ENCODE measurements around the gene IFI27. TPM values are rescaled to one million over a fixed set of nuclear protein-coding genes. Genes with fewer than 3 reads are reported as not detected.
"Not testable (repeated sequence)": the region's sequence is repeated elsewhere in the genome, so short reads cannot be mapped to it uniquely, and the experiment has no call there.

Gene IFI27
- total RNA-seq, 4 donors from 2014 or later, result 61.2 to 247 (median 175) TPM

DNA sequence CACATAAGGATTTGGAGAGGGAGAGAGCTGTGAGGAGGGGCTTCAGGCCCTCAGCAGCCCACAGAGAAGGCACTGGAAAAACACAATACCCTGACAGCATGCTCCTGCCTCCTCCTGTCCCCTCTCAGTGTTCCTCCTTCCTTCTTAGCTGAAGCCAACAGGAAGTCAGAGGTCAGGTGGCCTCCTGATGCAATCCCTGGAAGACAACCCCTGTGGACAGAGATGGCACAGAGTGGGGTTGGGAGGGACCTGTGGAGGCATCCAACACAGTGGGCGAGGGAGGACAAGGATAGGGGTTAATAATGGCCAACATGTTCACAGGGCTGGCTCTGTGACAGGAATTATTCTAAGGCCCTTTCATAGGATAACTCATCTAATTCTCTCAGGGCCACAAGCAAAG, 34.2 kb downstream of the IFI27 start:
- H3K27me3 ChIP-seq, result no peaks in the 10 kb centered on the region
- H3K27ac ChIP-seq, result no peak overlapping the region
- H3K9me3 ChIP-seq, result no peaks in the 10 kb centered on the region
- WGBS, 2 donors (ENCODE audit: low coverage in 1 of 2), result 50% methylated on average over 1 of the region's 1 CpG; no CpG with 5 or more reads in 1 of the 2 donors
- H3K4me3 ChIP-seq, result no peak overlapping the region
- H3K36me3 ChIP-seq, result no peaks in the 10 kb centered on the region
- ATAC-seq, result no peak
- H3K4me1 ChIP-seq, result no peaks in the 10 kb centered on the region
- TF ChIP-seq, protein P1, sequence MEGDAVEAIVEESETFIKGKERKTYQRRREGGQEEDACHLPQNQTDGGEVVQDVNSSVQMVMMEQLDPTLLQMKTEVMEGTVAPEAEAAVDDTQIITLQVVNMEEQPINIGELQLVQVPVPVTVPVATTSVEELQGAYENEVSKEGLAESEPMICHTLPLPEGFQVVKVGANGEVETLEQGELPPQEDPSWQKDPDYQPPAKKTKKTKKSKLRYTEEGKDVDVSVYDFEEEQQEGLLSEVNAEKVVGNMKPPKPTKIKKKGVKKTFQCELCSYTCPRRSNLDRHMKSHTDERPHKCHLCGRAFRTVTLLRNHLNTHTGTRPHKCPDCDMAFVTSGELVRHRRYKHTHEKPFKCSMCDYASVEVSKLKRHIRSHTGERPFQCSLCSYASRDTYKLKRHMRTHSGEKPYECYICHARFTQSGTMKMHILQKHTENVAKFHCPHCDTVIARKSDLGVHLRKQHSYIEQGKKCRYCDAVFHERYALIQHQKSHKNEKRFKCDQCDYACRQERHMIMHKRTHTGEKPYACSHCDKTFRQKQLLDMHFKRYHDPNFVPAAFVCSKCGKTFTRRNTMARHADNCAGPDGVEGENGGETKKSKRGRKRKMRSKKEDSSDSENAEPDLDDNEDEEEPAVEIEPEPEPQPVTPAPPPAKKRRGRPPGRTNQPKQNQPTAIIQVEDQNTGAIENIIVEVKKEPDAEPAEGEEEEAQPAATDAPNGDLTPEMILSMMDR (IDR thresholded peaks at IDR 0.05), result no peak
- TF ChIP-seq POLR2AphosphoS5 (IDR thresholded peaks at IDR 0.05), result no peak
- TF ChIP-seq POLR2A (IDR thresholded peaks at IDR 0.05), result no peak
- TF ChIP-seq EP300 (IDR thresholded peaks at IDR 0.05), result no peak

DNA sequence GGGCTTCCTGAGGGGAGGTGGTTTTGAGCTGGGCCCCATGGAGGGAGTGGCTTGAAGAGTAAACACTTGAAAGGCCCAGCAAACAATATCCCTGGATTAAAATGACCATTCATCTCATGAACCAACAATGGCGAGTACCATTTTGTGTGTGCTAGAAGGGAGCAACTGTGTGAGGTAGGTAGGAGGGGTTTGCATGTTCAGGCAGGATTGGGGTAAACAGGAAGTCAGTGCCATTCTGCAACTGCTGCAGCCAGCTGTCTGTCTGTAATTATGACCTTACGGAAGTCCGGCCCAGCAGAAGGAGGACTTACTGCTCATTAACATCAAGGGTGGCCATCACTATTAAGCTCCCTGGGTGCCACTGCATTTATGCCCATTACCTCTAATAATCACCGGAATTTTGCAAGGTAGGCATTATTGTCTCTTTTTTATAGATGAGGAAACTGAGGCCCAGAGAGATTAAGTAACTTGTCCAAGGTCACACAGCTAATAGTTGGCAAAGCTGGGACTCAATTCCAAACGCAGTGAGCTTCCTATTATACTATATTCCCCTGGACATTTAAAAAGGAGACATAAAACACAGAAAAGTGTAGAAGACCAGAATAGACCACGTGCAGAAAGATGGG, 35.5 kb downstream of the IFI27 start:
- no peak for TF ChIP-seq POLR2AphosphoS5 (IDR thresholded peaks at IDR 0.05)
- no peak for TF ChIP-seq POLR2A (IDR thresholded peaks at IDR 0.05)
- TF ChIP-seq, protein P1 (IDR thresholded peaks at IDR 0.05), result no peak
- no peak for TF ChIP-seq EP300 (IDR thresholded peaks at IDR 0.05)
- Histone ChIP-seq H3K4me1 (no peaks in the 10 kb centered on the region), H3K4me3 (no peak overlapping the region), H3K27ac (no peak overlapping the region), H3K27me3 (peaks cover 1% of the 10 kb centered on the region), H3K36me3 (no peaks in the 10 kb centered on the region), H3K9me3 (no peaks in the 10 kb centered on the region)
- ATAC-seq, result no peak
- 53 to 82% methylated on average over 4 of the region's 6 CpGs for WGBS, 2 donors (ENCODE audit: low coverage in 1 of 2)

DNA sequence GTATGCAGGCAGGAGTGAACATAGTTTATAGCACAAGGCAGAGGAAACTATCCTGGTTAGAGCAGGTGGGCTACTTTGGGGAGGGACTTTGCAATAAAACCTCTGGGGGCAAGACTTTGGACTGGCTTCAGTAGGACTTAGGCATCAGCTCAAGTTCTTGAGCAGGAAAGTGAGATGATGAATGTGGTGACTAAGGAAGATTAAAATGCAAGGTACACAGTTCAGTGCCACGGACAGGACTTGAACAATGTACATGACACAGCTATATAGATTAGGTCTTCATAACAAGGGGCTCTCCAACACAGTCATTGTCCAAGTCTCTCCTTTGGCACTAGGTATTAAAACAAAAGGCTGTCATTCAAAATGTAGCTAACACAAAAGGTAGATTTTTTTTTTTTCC, 42.1 kb downstream of the IFI27 start:
- 63 to 91% methylated on average over 1 of the region's 1 CpG for WGBS, 2 donors (ENCODE audit: low coverage in 1 of 2)
- ATAC-seq, result no peak
- no peak for TF ChIP-seq POLR2A (IDR thresholded peaks at IDR 0.05)
- TF ChIP-seq EP300 (IDR thresholded peaks at IDR 0.05), result no peak
- TF ChIP-seq, protein P1 (IDR thresholded peaks at IDR 0.05), result no peak
- TF ChIP-seq POLR2AphosphoS5 (IDR thresholded peaks at IDR 0.05), result no peak
- H3K4me1 ChIP-seq, result no peaks in the 10 kb centered on the region
- H3K36me3 ChIP-seq, result no peaks in the 10 kb centered on the region
- no peaks in the 10 kb centered on the region for H3K9me3 ChIP-seq
- H3K27ac ChIP-seq, result no peak overlapping the region
- H3K27me3 ChIP-seq, result peaks cover 11% of the 10 kb centered on the region
- no peak overlapping the region for H3K4me3 ChIP-seq

DNA sequence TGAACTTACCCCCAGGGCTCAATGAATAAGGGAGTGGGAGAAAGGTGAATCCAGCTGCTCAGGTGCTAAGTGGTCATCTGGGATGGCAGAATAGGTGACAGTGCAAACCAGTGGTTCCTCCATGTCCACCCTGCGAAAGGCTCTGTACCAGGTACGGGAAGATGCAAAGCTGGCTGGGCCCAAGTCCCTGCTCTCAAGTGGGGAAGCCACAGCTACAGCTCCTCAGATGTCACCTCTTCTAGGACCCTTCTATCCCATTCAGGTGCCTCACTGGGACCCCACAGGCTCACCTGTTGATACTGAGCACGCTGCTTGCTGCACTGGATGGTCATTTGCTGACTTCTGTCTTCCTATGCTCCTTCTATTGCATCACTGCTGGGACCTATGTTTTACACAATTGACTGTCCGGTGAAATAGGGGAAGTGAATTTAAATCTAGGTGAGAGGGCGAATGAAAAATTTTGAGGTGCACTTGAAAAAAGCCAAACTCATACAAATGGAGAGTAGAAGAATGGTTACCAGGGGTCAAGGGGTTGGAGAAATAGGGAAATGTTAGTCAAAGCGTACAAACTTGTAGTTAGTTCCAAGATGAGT, 43.3 kb downstream of the IFI27 start:
- peaks cover 11% of the 10 kb centered on the region for H3K27me3 ChIP-seq
- H3K36me3 ChIP-seq, result no peaks in the 10 kb centered on the region
- 87 to 100% methylated on average over 2 to 5 of the region's 6 CpGs for WGBS, 2 donors (ENCODE audit: low coverage in 1 of 2)
- no peaks in the 10 kb centered on the region for H3K9me3 ChIP-seq
- TF ChIP-seq POLR2A (IDR thresholded peaks at IDR 0.05), result no peak
- no peak for TF ChIP-seq POLR2AphosphoS5 (IDR thresholded peaks at IDR 0.05)
- TF ChIP-seq, protein P1 (IDR thresholded peaks at IDR 0.05), result no peak
- TF ChIP-seq EP300 (IDR thresholded peaks at IDR 0.05), result no peak
- H3K4me3 ChIP-seq, result no peak overlapping the region
- no peak for ATAC-seq
- H3K27ac ChIP-seq, result no peak overlapping the region
- H3K4me1 ChIP-seq, result no peaks in the 10 kb centered on the region

DNA sequence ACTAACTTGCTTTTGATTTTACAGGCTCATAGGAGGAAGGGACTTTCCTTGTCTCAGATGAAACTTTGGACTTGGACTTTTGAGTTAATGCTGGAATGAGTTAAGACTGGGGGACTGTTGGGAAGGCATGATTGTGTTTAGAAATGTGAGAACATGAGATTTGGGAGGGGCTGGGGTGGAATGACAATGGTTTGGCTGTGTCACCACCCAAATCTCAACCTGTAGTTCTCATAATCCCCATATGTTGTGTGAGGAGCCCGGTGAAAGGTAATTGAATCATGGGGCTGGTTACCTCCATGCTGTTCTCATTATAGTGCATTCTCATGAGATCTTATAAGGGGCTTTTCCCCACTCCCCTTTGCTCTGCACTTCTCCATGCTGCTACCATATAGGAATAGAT, 45.6 kb downstream of the IFI27 start:
- 81% methylated on average over 1 of the region's 1 CpG; no CpG with 5 or more reads in 1 of the 2 donors for WGBS, 2 donors (ENCODE audit: low coverage in 1 of 2)
- not testable (repeated sequence) for H3K36me3 ChIP-seq, H3K9me3 ChIP-seq, H3K27me3 ChIP-seq, H3K4me3 ChIP-seq, H3K4me1 ChIP-seq, H3K27ac ChIP-seq, ATAC-seq

All from gastroesophageal sphincter (tissue), 4 donors.